ENCODE results near the gene MMP20. TPM values are rescaled to one million over a fixed set of nuclear protein-coding genes. Genes with fewer than 3 reads are reported as not detected.

Gene MMP20
- total RNA-seq, 1 experiment from 2014 or later, result not detected

DNA sequence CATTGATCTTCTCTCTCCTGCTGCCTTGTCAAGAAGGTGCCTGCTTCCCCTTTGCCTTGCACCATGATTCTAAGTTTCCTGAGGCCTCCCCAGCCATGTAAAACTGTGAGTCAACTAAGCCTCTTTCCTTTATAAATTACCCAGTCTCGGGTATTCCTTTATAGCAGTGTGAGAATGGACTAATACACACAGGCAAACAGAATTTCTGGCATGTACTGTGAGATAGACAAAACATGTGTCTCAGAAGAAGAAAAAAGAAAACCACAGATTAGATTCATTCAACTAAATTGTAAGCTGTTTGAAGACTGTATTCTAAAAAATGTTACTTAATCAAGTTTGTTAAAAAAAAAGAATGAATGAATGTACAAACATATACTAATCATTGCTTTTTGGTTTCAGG is 1.5 kb upstream of the MMP20 start:
- DNase-seq (ENCODE audit: low spot score) (no peak), ATAC-seq (no peak)
- CTCF ChIA-PET, result no interaction called here
- POLR2A ChIA-PET, result no interaction called here
- Mint-ChIP-seq H3K4me1 (no peaks in the 10 kb centered on the region), H3K27ac (no peak overlapping the region), H3K36me3 (no peaks in the 10 kb centered on the region), H3K27me3 (ENCODE audit: low read depth) (no peaks in the 10 kb centered on the region), H3K9me3 (no peaks in the 10 kb centered on the region), H3K4me3 (no peak overlapping the region)
- TF ChIP-seq CREB1 (CRISPR knock-in tag; IDR thresholded peaks at IDR 0.05), result no peak
- no peak for TF ChIP-seq EMX1 (CRISPR knock-in tag; IDR thresholded peaks at IDR 0.05)
- no peak for TF ChIP-seq JUN (CRISPR knock-in tag; IDR thresholded peaks at IDR 0.05)
- no peak for TF ChIP-seq ZNF219 (CRISPR knock-in tag; IDR thresholded peaks at IDR 0.05; ENCODE audit: borderline replicate concordance)
- TF ChIP-seq CREM (CRISPR knock-in tag; IDR thresholded peaks at IDR 0.05), result no peak
- TF ChIP-seq, protein P1, sequence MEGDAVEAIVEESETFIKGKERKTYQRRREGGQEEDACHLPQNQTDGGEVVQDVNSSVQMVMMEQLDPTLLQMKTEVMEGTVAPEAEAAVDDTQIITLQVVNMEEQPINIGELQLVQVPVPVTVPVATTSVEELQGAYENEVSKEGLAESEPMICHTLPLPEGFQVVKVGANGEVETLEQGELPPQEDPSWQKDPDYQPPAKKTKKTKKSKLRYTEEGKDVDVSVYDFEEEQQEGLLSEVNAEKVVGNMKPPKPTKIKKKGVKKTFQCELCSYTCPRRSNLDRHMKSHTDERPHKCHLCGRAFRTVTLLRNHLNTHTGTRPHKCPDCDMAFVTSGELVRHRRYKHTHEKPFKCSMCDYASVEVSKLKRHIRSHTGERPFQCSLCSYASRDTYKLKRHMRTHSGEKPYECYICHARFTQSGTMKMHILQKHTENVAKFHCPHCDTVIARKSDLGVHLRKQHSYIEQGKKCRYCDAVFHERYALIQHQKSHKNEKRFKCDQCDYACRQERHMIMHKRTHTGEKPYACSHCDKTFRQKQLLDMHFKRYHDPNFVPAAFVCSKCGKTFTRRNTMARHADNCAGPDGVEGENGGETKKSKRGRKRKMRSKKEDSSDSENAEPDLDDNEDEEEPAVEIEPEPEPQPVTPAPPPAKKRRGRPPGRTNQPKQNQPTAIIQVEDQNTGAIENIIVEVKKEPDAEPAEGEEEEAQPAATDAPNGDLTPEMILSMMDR (IDR thresholded peaks at IDR 0.05), result no peak
- TF ChIP-seq RORB (CRISPR knock-in tag; IDR thresholded peaks at IDR 0.05), result no peak
- no peak for TF ChIP-seq TCF7 (CRISPR knock-in tag; IDR thresholded peaks at IDR 0.05; ENCODE audit: low read depth)
- no peak for TF ChIP-seq CDX4 (CRISPR knock-in tag; IDR thresholded peaks at IDR 0.05; ENCODE audit: borderline replicate concordance)
- no peak for TF ChIP-seq ZNF416 (CRISPR knock-in tag; IDR thresholded peaks at IDR 0.05)
- no peak for TF ChIP-seq NFE2L1 (CRISPR knock-in tag; IDR thresholded peaks at IDR 0.05)
- no peak for TF ChIP-seq RELA (CRISPR knock-in tag; IDR thresholded peaks at IDR 0.05; ENCODE audit: borderline replicate concordance)
- TF ChIP-seq GABPB1 (CRISPR knock-in tag; IDR thresholded peaks at IDR 0.05), result no peak
- TF ChIP-seq ZNF317 (CRISPR knock-in tag; IDR thresholded peaks at IDR 0.05; ENCODE audit: borderline replicate concordance, low read depth), result no peak

DNA sequence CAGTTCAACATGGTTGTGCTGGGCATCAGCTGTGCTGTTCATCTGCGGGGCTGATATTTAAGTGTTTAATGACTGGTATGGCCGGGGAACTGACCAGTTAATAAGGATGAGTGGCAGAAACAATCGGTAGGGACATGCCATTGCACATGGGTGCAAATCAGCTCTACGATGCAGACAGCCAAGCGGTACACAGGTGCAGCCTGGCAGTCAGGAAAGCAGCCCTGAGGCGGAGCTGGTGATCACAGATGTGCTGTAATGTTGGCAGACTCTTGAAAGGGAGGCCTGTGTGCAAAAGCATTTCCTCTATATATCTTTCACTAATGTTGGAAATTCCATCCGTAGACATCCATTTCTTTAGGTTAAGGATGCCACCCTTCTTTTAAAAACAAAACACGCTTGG is 1.1 kb downstream of the MMP20 start:
- H3K36me3 Mint-ChIP-seq, result no peaks in the 10 kb centered on the region
- H3K27ac Mint-ChIP-seq, result no peak overlapping the region
- CTCF ChIA-PET, result no interaction called here
- H3K4me1 Mint-ChIP-seq, result no peaks in the 10 kb centered on the region; the same call in 1 of the 2 replicates
- DNase-seq (ENCODE audit: low spot score) (no peak), ATAC-seq (no peak)
- POLR2A ChIA-PET, result no interaction called here
- no peak overlapping the region for H3K4me3 Mint-ChIP-seq
- no peaks in the 10 kb centered on the region for H3K9me3 Mint-ChIP-seq
- H3K27me3 Mint-ChIP-seq (ENCODE audit: low read depth), result no peaks in the 10 kb centered on the region
- TF ChIP-seq NFE2L1 (CRISPR knock-in tag; IDR thresholded peaks at IDR 0.05) (no peak), SMAD3 (CRISPR knock-in tag; IDR thresholded peaks at IDR 0.05; ENCODE audit: borderline replicate concordance) (no peak), NFATC4 (CRISPR knock-in tag; IDR thresholded peaks at IDR 0.05) (no peak), ZMAT4 (CRISPR knock-in tag; IDR thresholded peaks at IDR 0.05) (no peak), MAX (CRISPR knock-in tag; IDR thresholded peaks at IDR 0.05) (no peak), STAT6 (CRISPR knock-in tag; conservative IDR thresholded peaks at IDR 0.05; ENCODE audit: low read depth) (no peak), SP1 (CRISPR knock-in tag; conservative IDR thresholded peaks at IDR 0.05) (no peak)
- TF ChIP-seq, protein P2, sequence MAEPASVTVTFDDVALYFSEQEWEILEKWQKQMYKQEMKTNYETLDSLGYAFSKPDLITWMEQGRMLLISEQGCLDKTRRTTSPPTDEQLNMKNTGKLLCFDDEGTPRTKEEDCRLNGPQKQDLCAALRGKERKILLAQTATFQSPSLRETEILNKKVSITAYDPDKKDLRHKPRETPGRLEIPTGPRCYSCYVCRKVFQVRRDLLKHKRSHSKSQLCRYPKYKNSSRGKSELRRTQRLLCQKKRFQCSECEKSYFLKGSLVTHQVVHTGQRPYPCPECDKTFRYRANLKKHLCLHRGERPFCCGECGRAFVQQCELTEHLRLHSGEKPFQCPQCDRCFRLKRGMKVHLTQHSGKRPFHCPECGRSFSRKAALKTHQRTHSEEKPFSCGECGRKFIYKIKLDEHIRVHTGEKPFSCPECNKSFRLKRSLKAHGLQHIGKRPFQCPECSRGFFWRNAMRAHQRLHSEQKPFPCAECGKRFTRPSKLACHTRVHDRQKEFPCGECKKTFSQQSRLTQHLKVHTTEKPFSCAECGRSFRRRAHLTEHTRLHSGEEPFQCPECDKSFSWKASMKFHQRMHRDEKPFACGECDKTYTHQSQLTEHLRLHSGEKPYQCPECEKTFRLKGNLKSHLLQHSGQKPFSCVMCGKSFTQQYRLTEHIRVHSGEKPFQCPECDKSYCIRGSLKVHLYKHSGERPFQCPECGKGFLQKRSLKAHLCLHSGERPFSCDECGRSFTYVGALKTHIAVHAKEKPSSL (CRISPR knock-in tag; conservative IDR thresholded peaks at IDR 0.05), result no peak
- TF ChIP-seq, protein P3, sequence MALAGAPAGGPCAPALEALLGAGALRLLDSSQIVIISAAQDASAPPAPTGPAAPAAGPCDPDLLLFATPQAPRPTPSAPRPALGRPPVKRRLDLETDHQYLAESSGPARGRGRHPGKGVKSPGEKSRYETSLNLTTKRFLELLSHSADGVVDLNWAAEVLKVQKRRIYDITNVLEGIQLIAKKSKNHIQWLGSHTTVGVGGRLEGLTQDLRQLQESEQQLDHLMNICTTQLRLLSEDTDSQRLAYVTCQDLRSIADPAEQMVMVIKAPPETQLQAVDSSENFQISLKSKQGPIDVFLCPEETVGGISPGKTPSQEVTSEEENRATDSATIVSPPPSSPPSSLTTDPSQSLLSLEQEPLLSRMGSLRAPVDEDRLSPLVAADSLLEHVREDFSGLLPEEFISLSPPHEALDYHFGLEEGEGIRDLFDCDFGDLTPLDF (CRISPR knock-in tag; IDR thresholded peaks at IDR 0.05), result no peak
- TF ChIP-seq, protein P4, sequence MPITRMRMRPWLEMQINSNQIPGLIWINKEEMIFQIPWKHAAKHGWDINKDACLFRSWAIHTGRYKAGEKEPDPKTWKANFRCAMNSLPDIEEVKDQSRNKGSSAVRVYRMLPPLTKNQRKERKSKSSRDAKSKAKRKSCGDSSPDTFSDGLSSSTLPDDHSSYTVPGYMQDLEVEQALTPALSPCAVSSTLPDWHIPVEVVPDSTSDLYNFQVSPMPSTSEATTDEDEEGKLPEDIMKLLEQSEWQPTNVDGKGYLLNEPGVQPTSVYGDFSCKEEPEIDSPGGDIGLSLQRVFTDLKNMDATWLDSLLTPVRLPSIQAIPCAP (CRISPR knock-in tag; IDR thresholded peaks at IDR 0.05), result no peak
- TF ChIP-seq, protein P5, sequence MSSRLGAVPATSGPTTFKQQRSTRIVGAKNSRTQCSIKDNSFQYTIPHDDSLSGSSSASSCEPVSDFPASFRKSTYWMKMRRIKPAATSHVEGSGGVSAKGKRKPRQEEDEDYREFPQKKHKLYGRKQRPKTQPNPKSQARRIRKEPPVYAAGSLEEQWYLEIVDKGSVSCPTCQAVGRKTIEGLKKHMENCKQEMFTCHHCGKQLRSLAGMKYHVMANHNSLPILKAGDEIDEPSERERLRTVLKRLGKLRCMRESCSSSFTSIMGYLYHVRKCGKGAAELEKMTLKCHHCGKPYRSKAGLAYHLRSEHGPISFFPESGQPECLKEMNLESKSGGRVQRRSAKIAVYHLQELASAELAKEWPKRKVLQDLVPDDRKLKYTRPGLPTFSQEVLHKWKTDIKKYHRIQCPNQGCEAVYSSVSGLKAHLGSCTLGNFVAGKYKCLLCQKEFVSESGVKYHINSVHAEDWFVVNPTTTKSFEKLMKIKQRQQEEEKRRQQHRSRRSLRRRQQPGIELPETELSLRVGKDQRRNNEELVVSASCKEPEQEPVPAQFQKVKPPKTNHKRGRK (CRISPR knock-in tag; IDR thresholded peaks at IDR 0.05; ENCODE audit: borderline replicate concordance), result no peak
